Left ventricle myocardium inferior (tissue), 1 donor: Measurements from ENCODE around the gene RGS16. TPM values are rescaled to one million over a fixed set of nuclear protein-coding genes. Genes with fewer than 3 reads are reported as not detected.

Source experiments
- DNase-seq: peaks from one replicate; pipeline ENCODE4 v3.0.0-alpha.2; 2020
- H3K27ac ChIP-seq: fragments of 200-600 bp; replicated peaks from 2 replicates; pipeline ENCODE4 v1.8.0; 2021
- H3K27me3 ChIP-seq: fragments of 200-600 bp; 2 replicates; pipeline ENCODE4 v1.8.0; 2021; ENCODE audit warnings: low read depth
- H3K36me3 ChIP-seq: fragments of 200-600 bp; 2 replicates; pipeline ENCODE4 v1.8.0; 2021
- H3K4me1 ChIP-seq: fragments of 200-600 bp; 2 replicates; pipeline ENCODE4 v1.8.0; 2021
- H3K4me3 ChIP-seq: fragments of 200-600 bp; 2 replicates; pipeline ENCODE4 v1.8.0; 2021; ENCODE audit warnings: mild to moderate bottlenecking, moderate library complexity
- H3K9me3 ChIP-seq: fragments of 200-600 bp; replicated peaks from 2 replicates; pipeline ENCODE4 v1.8.0; 2021
- CTCF ChIP-seq: fragments of 200-600 bp; IDR thresholded peaks from 2 replicates; pipeline ENCODE4 v1.8.0; 2021; ENCODE audit warnings: antibody characterized with exemption, mild to moderate bottlenecking, borderline replicate concordance
- intact Hi-C: fragments of 100-400 bp; cut with micrococcal nuclease; formaldehyde crosslinking; loops from one replicate; pipeline ENCODE4 v1.11.0; 2022
- total RNA-seq: library from RNA; stranded (reverse); fragmentation: NEBNext Ultra II Directional; extraction: Animal tissue kit (Norgen Biotek cat#: 25700); gene quantifications from one replicate; pipeline ENCODE4 v1.2.1, GENCODE V29; 2021
- donor health status: DM: no; HTN: yes; CAD: no; lungs with severe emphysema.

The RGS16 gene
- total RNA-seq, 1 donor from 2014 or later = 0.88 TPM

GRCh38 chr1:182574156-182574555 lies 30.0 kb downstream of the RGS16 start:
- Histone ChIP-seq H3K4me1 (peaks cover 4% of the 10 kb centered on the region), H3K27ac (no peak overlapping the region), H3K27me3 (no peaks in the 10 kb centered on the region), H3K4me3 (no peak overlapping the region), H3K9me3 (no peaks in the 10 kb centered on the region), H3K36me3 (peaks cover 45% of the 10 kb centered on the region)
- no peak for DNase-seq
- no peak for TF ChIP-seq CTCF
- intact Hi-C loops = no loop called here

- Histone ChIP-seq H3K36me3 (peaks cover 23% of the 10 kb centered on the region), H3K27ac (no peak overlapping the region), H3K27me3 (no peaks in the 10 kb centered on the region), H3K4me1 (peaks cover 4% of the 10 kb centered on the region), H3K9me3 (no peaks in the 10 kb centered on the region), H3K4me3 (no peak overlapping the region)
- no peak for DNase-seq
- TF ChIP-seq CTCF = no peak
- intact Hi-C loops = no loop called here
Observed at GRCh38 chr1:182570611-182570970, 33.6 kb downstream of the RGS16 start.

- intact Hi-C loops = no loop called here
- H3K9me3 ChIP-seq = no peaks in the 10 kb centered on the region
- H3K4me3 ChIP-seq = no peak overlapping the region
- peaks cover under 1% of the 10 kb centered on the region for H3K4me1 ChIP-seq
- TF ChIP-seq CTCF = no peak
- DNase-seq = no peak
- peaks cover 17% of the 10 kb centered on the region for H3K36me3 ChIP-seq
- no peaks in the 10 kb centered on the region for H3K27me3 ChIP-seq
- H3K27ac ChIP-seq = no peak overlapping the region
Observed at GRCh38 chr1:182569939-182570610, 34.1 kb downstream of the RGS16 start.

GRCh38 chr1:182568647-182569284 lies 35.4 kb downstream of the RGS16 start:
- Histone ChIP-seq H3K36me3 (peaks cover 7% of the 10 kb centered on the region), H3K4me1 (no peaks in the 10 kb centered on the region), H3K27me3 (no peaks in the 10 kb centered on the region), H3K27ac (no peak overlapping the region), H3K4me3 (no peak overlapping the region), H3K9me3 (no peaks in the 10 kb centered on the region)
- intact Hi-C loops = no loop called here
- DNase-seq = no peak
- TF ChIP-seq CTCF = no peak

GRCh38 chr1:182567629-182568028 lies 36.6 kb downstream of the RGS16 start:
- no peaks in the 10 kb centered on the region for H3K9me3 ChIP-seq
- no peaks in the 10 kb centered on the region for H3K4me1 ChIP-seq
- H3K27ac ChIP-seq = no peak overlapping the region
- intact Hi-C loops = no loop called here
- no peak for TF ChIP-seq CTCF
- no peak for DNase-seq
- H3K27me3 ChIP-seq = no peaks in the 10 kb centered on the region
- peaks cover 2% of the 10 kb centered on the region for H3K36me3 ChIP-seq
- H3K4me3 ChIP-seq = no peak overlapping the region
